Nephron progenitor cell (in vitro differentiated cells): ENCODE measurements around the gene PTBP3.
"Not testable (repeated sequence)": the region's sequence is repeated elsewhere in the genome, so short reads cannot be mapped to it uniquely, and the experiment has no call there.

Experiments
- DNase-seq: peaks from one replicate; pipeline ENCODE4 v3.0.0; 2021
- H3K27ac Mint-ChIP-seq: 2 replicates; pipeline ENCODE4 v1.8.0; 2021; ENCODE audit warnings: mild to moderate bottlenecking, moderate library complexity, mixed read lengths
- H3K27me3 Mint-ChIP-seq: 2 replicates; pipeline ENCODE4 v1.8.0; 2021; ENCODE audit warnings: mild to moderate bottlenecking, low read depth, mixed read lengths; ENCODE audit not compliant: poor library complexity
- H3K36me3 Mint-ChIP-seq: 2 replicates; pipeline ENCODE4 v1.8.0; 2021; ENCODE audit warnings: low read depth, mixed read lengths
- H3K4me1 Mint-ChIP-seq: 2 replicates; pipeline ENCODE4 v1.8.0; 2021; ENCODE audit warnings: mixed read lengths
- H3K4me3 Mint-ChIP-seq: 2 replicates; pipeline ENCODE4 v1.8.0; 2021; ENCODE audit warnings: mild to moderate bottlenecking, moderate library complexity, mixed read lengths
- H3K9me3 Mint-ChIP-seq: 2 replicates; pipeline ENCODE4 v1.8.0; 2021; ENCODE audit warnings: mild to moderate bottlenecking, moderate library complexity, mixed read lengths
- TF ChIP-seq, protein P1 (sequence below): fragments of 200-600 bp; sonication (generic); IDR thresholded peaks from 2 replicates; pipeline ENCODE4 v1.5.0; 2021; ENCODE audit warnings: antibody characterized with exemption

PTBP3 gene

DNA sequence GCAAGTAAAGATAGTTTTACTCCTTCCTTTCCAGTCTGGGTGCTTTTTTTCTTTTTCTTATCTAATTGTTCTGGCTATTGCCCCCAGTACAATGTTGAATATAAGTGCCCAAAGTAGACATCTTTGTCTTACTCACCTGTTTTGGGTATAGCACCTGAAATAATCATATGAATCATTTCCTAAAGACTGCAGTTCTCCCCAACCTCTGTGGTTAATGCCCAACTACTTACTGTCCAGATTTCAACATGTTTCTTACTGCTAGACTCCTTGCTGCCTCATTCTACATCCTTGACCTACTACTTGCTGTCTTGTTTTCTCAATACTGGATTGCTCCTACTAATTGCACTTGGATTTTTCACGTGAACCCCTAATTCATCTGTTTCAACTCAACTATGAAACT, 37.6 kb upstream of the PTBP3 start:
- no peak for DNase-seq
- Mint-ChIP-seq H3K9me3 (peaks cover 82% of the 10 kb centered on the region), H3K4me3 (no peak overlapping the region), H3K36me3 (peaks cover 65% of the 10 kb centered on the region), H3K27ac (no peak overlapping the region), H3K4me1 (no peaks in the 10 kb centered on the region), H3K27me3 (no peaks in the 10 kb centered on the region)
- TF ChIP-seq, protein P1, sequence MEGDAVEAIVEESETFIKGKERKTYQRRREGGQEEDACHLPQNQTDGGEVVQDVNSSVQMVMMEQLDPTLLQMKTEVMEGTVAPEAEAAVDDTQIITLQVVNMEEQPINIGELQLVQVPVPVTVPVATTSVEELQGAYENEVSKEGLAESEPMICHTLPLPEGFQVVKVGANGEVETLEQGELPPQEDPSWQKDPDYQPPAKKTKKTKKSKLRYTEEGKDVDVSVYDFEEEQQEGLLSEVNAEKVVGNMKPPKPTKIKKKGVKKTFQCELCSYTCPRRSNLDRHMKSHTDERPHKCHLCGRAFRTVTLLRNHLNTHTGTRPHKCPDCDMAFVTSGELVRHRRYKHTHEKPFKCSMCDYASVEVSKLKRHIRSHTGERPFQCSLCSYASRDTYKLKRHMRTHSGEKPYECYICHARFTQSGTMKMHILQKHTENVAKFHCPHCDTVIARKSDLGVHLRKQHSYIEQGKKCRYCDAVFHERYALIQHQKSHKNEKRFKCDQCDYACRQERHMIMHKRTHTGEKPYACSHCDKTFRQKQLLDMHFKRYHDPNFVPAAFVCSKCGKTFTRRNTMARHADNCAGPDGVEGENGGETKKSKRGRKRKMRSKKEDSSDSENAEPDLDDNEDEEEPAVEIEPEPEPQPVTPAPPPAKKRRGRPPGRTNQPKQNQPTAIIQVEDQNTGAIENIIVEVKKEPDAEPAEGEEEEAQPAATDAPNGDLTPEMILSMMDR = no peak

DNA sequence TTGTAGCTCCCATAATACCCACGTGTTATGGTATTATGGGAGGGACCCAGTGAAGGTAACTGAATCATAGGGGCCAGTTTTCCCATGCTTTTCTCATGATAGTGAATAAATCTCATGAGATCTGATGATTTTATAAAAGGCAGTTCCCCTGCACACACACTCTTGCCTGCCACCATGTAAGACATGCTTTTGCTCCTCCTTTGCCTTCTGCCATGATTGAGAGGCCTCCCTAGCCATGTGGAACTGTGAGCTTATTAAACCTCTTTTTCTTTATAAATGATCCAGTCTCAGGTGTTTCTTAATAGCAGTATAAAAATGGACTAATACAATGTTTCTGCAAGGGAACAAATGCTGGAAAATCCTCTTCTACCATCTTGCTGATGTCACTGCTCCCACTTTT, 36.4 kb upstream of the PTBP3 start:
- Mint-ChIP-seq H3K27me3 (no peaks in the 10 kb centered on the region), H3K4me1 (no peaks in the 10 kb centered on the region), H3K27ac (no peak overlapping the region), H3K4me3 (no peak overlapping the region), H3K9me3 (peaks cover 86% of the 10 kb centered on the region), H3K36me3 (peaks cover 67% of the 10 kb centered on the region)
- TF ChIP-seq, protein P1 = no peak
- no peak for DNase-seq

GRCh38 chr9:112367465-112367864, 34.0 kb upstream of the PTBP3 start:
- TF ChIP-seq, protein P1 = no peak
- H3K9me3 Mint-ChIP-seq = peaks cover 69% of the 10 kb centered on the region
- H3K4me1 Mint-ChIP-seq = no peaks in the 10 kb centered on the region
- no peaks in the 10 kb centered on the region for H3K27me3 Mint-ChIP-seq
- H3K36me3 Mint-ChIP-seq = peaks cover 49% of the 10 kb centered on the region
- H3K4me3 Mint-ChIP-seq = no peak overlapping the region
- no peak overlapping the region for H3K27ac Mint-ChIP-seq
- no peak for DNase-seq

DNA sequence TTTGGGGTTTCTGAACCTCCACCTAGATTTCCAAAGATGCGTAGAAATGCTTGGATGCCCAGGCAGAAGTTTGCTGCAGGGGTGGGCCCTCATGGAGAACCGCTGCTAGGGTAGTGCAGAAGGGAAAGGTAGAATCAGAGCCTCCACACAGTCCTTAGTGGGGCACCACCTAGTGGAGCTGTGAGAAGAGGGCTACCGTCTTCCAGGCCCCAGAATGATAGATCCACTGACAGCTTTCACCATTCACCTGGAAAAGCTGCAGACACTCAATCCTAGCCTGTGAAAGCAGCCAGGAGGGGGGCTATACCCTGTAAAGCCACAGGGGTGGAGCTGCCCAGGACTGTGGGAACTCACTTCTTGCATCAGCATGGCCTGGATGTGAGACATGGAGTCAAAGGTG, 33.2 kb upstream of the PTBP3 start:
- no peak for DNase-seq
- Mint-ChIP-seq H3K36me3 (peaks cover 41% of the 10 kb centered on the region), H3K27ac (no peak overlapping the region), H3K9me3 (peaks cover 60% of the 10 kb centered on the region), H3K27me3 (no peaks in the 10 kb centered on the region), H3K4me1 (no peaks in the 10 kb centered on the region), H3K4me3 (no peak overlapping the region)
- TF ChIP-seq, protein P1 = no peak

GRCh38 chr9:112365257-112365656, 31.8 kb upstream of the PTBP3 start:
- Mint-ChIP-seq H3K36me3 (peaks cover 34% of the 10 kb centered on the region), H3K9me3 (peaks cover 49% of the 10 kb centered on the region)
- H3K4me3 Mint-ChIP-seq, H3K27me3 Mint-ChIP-seq, DNase-seq, H3K27ac Mint-ChIP-seq, H3K4me1 Mint-ChIP-seq: not testable (repeated sequence)

- Mint-ChIP-seq H3K27me3 (no peaks in the 10 kb centered on the region), H3K4me1 (no peaks in the 10 kb centered on the region), H3K36me3 (peaks cover 30% of the 10 kb centered on the region), H3K27ac (no peak overlapping the region), H3K4me3 (no peak overlapping the region), H3K9me3 (peaks cover 45% of the 10 kb centered on the region)
- no peak for DNase-seq
- TF ChIP-seq, protein P1 = no peak
Observed at GRCh38 chr9:112364761-112365160, 31.3 kb upstream of the PTBP3 start.
